ENCODE results near the gene C1GALT1. TPM values are rescaled to one million over a fixed set of nuclear protein-coding genes. Genes with fewer than 3 reads are reported as not detected.
"Not testable (repeated sequence)": the region's sequence is repeated elsewhere in the genome, so short reads cannot be mapped to it uniquely, and the experiment has no call there.

The C1GALT1 gene
- total RNA-seq, 1 experiment from 2014 or later = 106 TPM

DNA sequence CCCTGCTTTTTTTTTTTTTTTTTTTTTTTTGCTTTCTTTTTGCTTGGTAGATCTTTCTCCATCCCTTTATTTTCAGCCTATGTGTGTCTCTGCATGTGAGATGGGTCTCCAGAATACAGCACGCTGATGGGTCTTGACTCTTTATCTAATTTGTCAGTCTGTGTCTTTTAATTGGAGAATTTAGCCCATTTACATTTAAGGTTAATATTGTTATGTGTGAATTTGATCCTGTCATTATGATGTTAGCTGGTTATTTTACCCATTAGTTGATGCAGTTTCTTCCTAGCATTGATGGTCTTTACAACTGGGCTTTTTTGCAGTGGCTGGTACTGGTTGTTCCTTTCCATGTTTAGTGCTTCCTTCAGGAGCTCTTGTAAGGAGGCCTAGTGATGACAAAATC lies 38.9 kb upstream of the C1GALT1 start:
- H3K27ac Mint-ChIP-seq; POLR2A ChIA-PET; H3K4me1 Mint-ChIP-seq; H3K4me3 Mint-ChIP-seq; CTCF ChIA-PET; ATAC-seq; H3K27me3 Mint-ChIP-seq (ENCODE audit: low read depth); DNase-seq (ENCODE audit: low spot score): not testable (repeated sequence)
- Mint-ChIP-seq H3K36me3 (peaks cover 40% of the 10 kb centered on the region), H3K9me3 (peaks cover 64% of the 10 kb centered on the region)

DNA sequence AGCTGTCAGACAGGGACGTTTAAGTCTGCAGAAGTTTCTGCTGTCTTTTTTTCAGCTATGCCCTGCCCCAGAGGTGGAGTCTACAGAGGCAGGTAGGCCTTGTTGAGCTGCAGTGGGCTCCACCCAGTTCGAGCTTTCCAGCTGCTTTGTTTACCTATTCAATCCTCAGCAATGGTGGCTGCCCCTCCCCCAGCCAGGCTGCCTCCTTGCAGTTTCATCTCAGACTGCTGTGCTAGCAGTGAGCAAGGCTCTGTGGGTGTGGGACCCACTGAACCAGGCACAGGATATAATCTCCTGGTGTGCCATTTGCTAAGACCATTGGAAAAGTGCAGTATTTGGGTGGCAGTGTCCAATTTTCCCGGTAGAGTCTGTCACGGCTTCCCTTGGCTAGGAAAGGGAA lies 37.2 kb upstream of the C1GALT1 start:
- POLR2A ChIA-PET; ATAC-seq; DNase-seq (ENCODE audit: low spot score); CTCF ChIA-PET; H3K4me3 Mint-ChIP-seq; H3K27ac Mint-ChIP-seq; H3K27me3 Mint-ChIP-seq (ENCODE audit: low read depth); H3K4me1 Mint-ChIP-seq: not testable (repeated sequence)
- peaks cover 40% of the 10 kb centered on the region for H3K36me3 Mint-ChIP-seq
- peaks cover 60% of the 10 kb centered on the region for H3K9me3 Mint-ChIP-seq

- peaks cover 52% of the 10 kb centered on the region for H3K9me3 Mint-ChIP-seq
- TF ChIP-seq OVOL2 (CRISPR knock-in tag; IDR thresholded peaks at IDR 0.05; ENCODE audit: borderline replicate concordance) (no peak), IRF2 (CRISPR knock-in tag; IDR thresholded peaks at IDR 0.05; ENCODE audit: borderline replicate concordance, low read depth) (no peak), JUN (CRISPR knock-in tag; IDR thresholded peaks at IDR 0.05) (no peak), GTF2I (CRISPR knock-in tag; conservative IDR thresholded peaks at IDR 0.05) (no peak), NFYB (CRISPR knock-in tag; conservative IDR thresholded peaks at IDR 0.05; ENCODE audit: low read depth) (no peak), ATF3 (CRISPR knock-in tag; conservative IDR thresholded peaks at IDR 0.05) (no peak)
- peaks cover 40% of the 10 kb centered on the region for H3K36me3 Mint-ChIP-seq
- no peak overlapping the region for H3K27ac Mint-ChIP-seq
- CTCF ChIA-PET = no interaction called here
- POLR2A ChIA-PET = no interaction called here
- no peaks in the 10 kb centered on the region for H3K4me1 Mint-ChIP-seq
- H3K27me3 Mint-ChIP-seq (ENCODE audit: low read depth) = no peaks in the 10 kb centered on the region; the same call in 1 of the 2 replicates
- H3K4me3 Mint-ChIP-seq = no peak overlapping the region
- ATAC-seq = no peak
- DNase-seq (ENCODE audit: low spot score) = no peak
These were observed 35.5 kb upstream of the C1GALT1 start for GRCh38 chr7:7146837-7147236.

GRCh38 chr7:7148798-7149481 lies 33.4 kb upstream of the C1GALT1 start:
- no peak overlapping the region for H3K4me3 Mint-ChIP-seq
- ATAC-seq = no peak
- POLR2A ChIA-PET = no interaction called here
- no peak overlapping the region for H3K27ac Mint-ChIP-seq
- H3K9me3 Mint-ChIP-seq = peaks cover 48% of the 10 kb centered on the region
- no peaks in the 10 kb centered on the region; the same call in 1 of the 2 replicates for H3K27me3 Mint-ChIP-seq (ENCODE audit: low read depth)
- H3K36me3 Mint-ChIP-seq = peaks cover 35% of the 10 kb centered on the region
- DNase-seq (ENCODE audit: low spot score) = no peak
- H3K4me1 Mint-ChIP-seq = no peaks in the 10 kb centered on the region
- CTCF ChIA-PET = no interaction called here
- TF ChIP-seq EMX1 (CRISPR knock-in tag; IDR thresholded peaks at IDR 0.05) (no peak), PREB (CRISPR knock-in tag; IDR thresholded peaks at IDR 0.05; ENCODE audit: borderline replicate concordance) (no peak), USF2 (CRISPR knock-in tag; IDR thresholded peaks at IDR 0.05) (no peak), FOXP4 (CRISPR knock-in tag; IDR thresholded peaks at IDR 0.05) (no peak), ZSCAN18 (CRISPR knock-in tag; IDR thresholded peaks at IDR 0.05) (no peak), ZNF317 (CRISPR knock-in tag; IDR thresholded peaks at IDR 0.05; ENCODE audit: borderline replicate concordance, low read depth) (no peak), SMAD3 (CRISPR knock-in tag; IDR thresholded peaks at IDR 0.05; ENCODE audit: borderline replicate concordance) (no peak), ZNF396 (CRISPR knock-in tag; IDR thresholded peaks at IDR 0.05; ENCODE audit: borderline replicate concordance) (no peak), SMAD4 (CRISPR knock-in tag; IDR thresholded peaks at IDR 0.05) (no peak), ZNF263 (CRISPR knock-in tag; IDR thresholded peaks at IDR 0.05; ENCODE audit: low read depth) (no peak), NFATC4 (CRISPR knock-in tag; IDR thresholded peaks at IDR 0.05) (no peak), ZNF121 (CRISPR knock-in tag; IDR thresholded peaks at IDR 0.05) (no peak)
- TF ChIP-seq, protein P1, sequence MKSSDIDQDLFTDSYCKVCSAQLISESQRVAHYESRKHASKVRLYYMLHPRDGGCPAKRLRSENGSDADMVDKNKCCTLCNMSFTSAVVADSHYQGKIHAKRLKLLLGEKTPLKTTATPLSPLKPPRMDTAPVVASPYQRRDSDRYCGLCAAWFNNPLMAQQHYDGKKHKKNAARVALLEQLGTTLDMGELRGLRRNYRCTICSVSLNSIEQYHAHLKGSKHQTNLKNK (CRISPR knock-in tag; IDR thresholded peaks at IDR 0.05) = no peak
- TF ChIP-seq, protein P2, sequence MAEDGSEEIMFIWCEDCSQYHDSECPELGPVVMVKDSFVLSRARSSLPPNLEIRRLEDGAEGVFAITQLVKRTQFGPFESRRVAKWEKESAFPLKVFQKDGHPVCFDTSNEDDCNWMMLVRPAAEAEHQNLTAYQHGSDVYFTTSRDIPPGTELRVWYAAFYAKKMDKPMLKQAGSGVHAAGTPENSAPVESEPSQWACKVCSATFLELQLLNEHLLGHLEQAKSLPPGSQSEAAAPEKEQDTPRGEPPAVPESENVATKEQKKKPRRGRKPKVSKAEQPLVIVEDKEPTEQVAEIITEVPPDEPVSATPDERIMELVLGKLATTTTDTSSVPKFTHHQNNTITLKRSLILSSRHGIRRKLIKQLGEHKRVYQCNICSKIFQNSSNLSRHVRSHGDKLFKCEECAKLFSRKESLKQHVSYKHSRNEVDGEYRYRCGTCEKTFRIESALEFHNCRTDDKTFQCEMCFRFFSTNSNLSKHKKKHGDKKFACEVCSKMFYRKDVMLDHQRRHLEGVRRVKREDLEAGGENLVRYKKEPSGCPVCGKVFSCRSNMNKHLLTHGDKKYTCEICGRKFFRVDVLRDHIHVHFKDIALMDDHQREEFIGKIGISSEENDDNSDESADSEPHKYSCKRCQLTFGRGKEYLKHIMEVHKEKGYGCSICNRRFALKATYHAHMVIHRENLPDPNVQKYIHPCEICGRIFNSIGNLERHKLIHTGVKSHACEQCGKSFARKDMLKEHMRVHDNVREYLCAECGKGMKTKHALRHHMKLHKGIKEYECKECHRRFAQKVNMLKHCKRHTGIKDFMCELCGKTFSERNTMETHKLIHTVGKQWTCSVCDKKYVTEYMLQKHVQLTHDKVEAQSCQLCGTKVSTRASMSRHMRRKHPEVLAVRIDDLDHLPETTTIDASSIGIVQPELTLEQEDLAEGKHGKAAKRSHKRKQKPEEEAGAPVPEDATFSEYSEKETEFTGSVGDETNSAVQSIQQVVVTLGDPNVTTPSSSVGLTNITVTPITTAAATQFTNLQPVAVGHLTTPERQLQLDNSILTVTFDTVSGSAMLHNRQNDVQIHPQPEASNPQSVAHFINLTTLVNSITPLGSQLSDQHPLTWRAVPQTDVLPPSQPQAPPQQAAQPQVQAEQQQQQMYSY (CRISPR knock-in tag; IDR thresholded peaks at IDR 0.05) = no peak

All from WTC11 (cell line).